GM12873 (cell line): ENCODE results near the gene FBLN2.

Experiments
- TF ChIP-seq, protein P1 (sequence below): IDR thresholded peaks from 2 replicates; pipeline ENCODE4 v1.5.1; 2012; ENCODE audit warnings: low read depth, mild to moderate bottlenecking, moderate library complexity, low read length, control low read depth; ENCODE audit not compliant: insufficient read depth; ENCODE audit errors: missing control alignments

FBLN2 gene

DNA sequence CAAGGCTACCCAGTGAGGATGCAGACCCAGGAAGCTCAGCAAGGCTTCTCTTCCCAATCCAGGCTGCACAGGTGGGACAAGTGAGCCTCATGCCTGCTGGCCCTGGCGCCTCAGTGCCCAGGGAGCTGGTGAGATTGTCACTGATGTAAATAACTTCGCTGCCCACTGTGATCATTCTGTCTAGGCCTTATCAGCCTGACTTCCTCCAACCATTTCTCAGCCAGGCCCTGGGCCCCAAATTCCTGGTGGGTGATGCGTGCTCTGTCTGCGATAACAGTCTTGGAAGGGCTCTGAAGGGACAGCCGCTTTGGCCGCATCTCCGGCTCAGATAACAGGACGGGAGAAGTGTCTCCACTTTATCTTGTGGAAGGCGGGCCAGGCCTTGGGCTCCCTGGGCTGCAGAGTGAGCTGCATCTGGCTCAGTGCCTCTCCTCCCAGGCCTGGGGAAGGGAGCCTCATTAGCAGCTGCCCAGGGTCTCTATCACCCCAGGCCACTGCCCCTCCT is 2.2 kb upstream of the FBLN2 start:
- TF ChIP-seq, protein P1, sequence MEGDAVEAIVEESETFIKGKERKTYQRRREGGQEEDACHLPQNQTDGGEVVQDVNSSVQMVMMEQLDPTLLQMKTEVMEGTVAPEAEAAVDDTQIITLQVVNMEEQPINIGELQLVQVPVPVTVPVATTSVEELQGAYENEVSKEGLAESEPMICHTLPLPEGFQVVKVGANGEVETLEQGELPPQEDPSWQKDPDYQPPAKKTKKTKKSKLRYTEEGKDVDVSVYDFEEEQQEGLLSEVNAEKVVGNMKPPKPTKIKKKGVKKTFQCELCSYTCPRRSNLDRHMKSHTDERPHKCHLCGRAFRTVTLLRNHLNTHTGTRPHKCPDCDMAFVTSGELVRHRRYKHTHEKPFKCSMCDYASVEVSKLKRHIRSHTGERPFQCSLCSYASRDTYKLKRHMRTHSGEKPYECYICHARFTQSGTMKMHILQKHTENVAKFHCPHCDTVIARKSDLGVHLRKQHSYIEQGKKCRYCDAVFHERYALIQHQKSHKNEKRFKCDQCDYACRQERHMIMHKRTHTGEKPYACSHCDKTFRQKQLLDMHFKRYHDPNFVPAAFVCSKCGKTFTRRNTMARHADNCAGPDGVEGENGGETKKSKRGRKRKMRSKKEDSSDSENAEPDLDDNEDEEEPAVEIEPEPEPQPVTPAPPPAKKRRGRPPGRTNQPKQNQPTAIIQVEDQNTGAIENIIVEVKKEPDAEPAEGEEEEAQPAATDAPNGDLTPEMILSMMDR = no peak

DNA sequence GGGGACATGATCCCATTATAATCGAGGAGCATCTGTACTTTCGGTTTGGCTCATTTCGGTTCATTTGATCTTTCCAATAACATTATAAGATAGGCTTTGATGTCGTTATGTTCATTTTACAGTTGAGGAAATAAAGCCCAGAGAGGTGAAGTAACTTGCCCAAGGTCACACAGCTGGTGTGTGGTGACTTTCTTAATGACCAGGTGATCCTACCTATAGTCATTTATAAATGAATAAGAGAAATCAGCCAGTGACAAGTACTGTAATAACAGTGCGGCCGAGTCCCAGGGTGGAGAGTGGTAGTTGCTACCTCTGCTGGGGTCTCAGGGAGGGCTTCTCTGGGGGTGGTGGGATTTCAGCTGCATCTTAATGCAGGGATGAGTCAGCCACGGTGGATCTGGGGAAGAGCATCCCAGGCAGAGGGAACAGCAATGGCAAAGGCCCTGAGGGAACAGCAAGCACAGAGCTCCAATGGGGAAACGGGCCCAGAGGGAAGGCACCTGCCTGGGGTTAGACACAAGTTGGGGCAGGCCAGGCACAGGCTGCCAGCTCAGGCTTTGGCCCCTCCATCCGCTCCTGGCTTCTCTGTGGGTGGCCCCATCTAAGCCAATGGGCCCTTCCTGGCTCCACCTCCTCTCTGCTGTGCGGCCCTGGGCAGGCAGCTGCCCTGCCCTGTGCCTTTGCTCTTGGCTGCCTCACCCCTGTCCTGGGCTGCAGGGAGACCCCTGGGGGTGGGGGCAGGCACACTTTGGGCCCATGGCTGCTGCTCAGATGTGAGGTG is 1.1 kb upstream of the FBLN2 start:
- TF ChIP-seq, protein P1 = no peak

DNA sequence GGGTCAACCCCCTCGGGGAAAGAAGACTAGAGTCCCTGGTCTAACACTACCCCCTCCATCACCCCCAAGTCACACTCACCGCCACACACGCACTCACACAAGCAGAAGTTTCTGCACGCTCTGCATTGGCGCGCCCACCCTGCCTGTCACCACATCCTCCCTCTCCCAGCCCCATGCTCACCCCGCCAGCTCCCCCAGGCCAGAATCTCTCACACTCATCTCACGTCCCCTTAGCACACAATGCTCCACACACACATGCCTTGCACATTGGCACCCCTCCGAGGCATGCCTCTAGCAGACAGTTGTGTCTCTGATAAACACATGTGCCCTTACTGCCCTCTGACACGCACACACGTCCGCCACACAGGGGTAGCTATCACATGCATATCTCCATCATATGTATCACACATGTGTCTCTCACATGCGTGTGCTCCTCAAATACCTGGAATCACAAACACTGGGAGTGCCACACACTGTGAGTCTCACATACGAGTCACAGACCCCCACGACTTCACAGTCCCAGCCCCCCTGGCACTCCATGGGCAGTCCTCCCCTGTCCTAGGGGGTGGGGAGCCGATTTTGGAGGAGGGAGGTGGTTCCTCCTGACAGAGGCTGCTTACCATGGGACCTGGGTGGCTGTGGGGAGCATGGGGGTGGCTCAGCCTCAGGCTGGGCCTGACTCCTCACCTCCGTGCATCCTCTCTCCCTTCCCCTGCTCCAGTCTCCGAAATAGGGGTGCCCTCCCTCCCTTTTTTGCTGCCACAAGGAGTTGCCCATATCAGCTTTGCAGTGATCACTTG is 898 bp downstream of the FBLN2 start:
- TF ChIP-seq, protein P1 = no peak

DNA sequence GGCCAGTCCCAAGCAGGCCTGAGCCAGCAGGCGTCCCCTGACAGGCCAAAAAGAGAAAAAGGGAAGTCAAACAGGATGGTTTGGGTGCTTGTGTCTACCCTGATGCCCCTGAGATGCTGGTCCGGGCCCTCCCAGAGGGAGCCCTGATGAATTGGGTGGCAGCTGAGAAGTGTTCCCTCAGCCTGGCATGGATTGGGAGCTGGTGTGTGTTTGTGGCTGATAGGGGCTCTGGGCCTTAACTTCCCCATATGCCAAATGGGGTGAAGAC is 1.4 kb downstream of the FBLN2 start:
- TF ChIP-seq, protein P1 = no peak

- TF ChIP-seq, protein P1 = no peak
Observed at GRCh38 chr3:13550791-13551360, 2.0 kb downstream of the FBLN2 start.

DNA sequence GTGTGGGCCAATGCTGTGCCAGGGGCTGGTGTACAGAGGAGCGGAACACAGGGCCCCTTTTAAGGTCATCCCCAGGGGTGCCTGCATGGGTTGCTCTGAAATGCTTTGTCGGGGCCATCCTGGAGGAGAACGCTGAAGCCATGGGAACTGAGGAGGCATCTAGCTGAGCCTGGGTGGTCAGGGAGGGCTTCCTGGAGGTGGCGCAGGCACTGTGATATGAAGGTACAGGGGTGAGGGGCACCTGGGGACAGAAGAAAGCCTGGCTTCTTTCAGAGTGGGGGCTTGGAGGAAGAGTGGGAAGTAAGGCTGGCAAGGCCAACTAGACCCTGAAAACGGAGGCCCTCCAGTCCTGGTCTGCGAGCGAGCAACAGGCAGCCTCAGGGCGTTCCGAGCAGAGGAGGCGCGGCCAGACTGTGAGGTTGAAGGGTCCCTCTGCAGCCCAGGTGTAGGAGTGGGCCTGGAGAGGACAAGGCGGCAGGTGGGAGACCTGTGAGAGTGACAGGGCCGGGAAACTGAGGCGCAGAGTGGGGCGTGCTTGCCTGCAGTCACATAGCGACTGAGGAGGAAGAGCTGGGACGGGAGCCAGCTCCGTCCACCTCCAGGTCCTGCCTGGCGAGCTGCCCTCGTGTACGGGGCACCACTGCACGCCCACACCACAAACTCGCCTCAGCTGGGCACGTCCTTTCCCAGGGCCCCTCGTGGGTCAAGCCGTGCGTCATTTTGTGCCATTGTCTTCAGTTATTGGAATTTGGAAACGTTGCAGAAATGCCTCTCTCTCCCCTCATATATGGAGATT is 4.1 kb downstream of the FBLN2 start:
- TF ChIP-seq, protein P1 = no peak
